ENCODE results near the gene KIF22.
"Not testable (repeated sequence)": the region's sequence is repeated elsewhere in the genome, so short reads cannot be mapped to it uniquely, and the experiment has no call there.

Gene KIF22

DNA sequence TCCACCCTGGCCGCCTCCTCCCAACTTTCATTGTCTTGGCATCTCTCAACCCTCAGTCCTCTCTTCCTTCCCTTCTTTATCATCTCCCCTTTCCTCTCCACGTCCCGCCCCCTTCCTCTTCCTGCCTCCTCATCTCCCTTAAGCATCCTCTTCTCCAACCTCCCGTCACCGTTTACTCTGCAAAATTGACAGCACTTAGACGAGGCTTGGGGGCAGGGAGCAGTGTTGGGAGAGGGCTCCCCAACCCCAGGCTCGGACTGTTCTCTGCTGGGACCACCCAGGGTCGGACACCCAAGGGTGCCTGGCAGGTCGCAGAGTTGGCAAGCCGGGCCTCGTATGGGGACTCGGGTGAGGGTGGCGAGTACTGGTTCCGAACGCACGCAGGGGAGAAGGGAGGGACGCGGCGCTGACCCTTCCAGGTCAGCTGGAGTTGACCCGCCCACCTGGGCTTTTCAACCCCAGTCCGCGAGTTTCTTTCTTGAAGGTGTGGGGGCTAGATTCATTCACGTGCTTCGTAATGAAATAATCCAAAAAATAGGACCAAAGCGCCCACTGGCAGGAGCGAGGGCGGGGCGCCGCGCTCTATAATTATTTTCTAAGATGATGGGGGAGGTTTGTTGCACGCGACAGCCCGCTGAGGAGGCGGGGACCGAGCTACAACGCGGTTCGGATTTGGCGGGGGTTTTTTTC is 24.6 kb downstream of the KIF22 start:
- DNase-seq (ENCODE audit: low spot score) = no peak

DNA sequence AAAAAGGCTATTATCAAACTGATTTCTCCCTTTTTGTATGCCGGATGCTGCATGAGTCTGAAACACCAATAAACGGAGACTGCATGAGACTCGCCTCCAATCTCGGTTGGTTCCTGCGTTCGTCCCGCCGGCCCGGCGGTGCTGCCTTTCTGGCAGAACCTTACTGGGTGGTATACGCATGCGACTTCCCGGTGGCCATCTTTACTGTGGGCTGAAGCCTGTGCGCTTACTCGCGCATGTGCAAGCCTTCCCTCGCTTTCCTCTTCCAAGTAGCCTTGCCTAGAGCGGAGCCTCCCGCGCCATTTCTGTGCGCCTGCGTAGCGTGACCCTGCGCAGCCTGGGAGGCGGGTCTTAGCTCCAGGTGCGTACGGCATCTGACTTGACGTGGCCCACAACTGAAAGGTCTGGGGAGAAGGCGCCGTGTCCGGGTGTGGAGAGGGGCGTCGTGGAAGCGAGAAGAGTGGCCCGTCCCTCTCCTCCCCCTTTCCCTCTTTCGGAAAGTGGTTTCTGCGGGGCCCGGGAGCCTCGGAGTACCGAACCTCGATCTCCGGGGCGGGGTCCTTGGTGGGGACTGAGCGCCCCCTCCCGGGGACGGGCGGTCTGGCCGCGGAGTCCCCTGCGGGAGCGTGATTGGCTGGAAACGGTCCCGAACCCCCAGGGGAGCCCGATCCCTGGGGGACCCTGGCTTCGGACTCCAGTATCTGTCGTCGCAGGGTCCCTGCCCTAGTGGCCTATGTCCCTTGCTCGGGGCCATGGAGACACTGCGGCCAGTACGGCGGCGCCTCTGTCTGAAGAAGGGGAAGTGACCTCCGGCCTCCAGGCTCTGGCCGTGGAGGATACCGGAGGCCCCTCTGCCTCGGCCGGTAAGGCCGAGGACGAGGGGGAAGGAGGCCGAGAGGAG is 25.5 kb downstream of the KIF22 start, which contains the start of gene PAGR1:
Gene PAGR1, plus strand, starts transcription at position 360 of the 901 bp plus-strand sequence. Its CDS starts 374 bp downstream, at position 734.
- peak; percentile 96 for DNase-seq (ENCODE audit: low spot score)

DNA sequence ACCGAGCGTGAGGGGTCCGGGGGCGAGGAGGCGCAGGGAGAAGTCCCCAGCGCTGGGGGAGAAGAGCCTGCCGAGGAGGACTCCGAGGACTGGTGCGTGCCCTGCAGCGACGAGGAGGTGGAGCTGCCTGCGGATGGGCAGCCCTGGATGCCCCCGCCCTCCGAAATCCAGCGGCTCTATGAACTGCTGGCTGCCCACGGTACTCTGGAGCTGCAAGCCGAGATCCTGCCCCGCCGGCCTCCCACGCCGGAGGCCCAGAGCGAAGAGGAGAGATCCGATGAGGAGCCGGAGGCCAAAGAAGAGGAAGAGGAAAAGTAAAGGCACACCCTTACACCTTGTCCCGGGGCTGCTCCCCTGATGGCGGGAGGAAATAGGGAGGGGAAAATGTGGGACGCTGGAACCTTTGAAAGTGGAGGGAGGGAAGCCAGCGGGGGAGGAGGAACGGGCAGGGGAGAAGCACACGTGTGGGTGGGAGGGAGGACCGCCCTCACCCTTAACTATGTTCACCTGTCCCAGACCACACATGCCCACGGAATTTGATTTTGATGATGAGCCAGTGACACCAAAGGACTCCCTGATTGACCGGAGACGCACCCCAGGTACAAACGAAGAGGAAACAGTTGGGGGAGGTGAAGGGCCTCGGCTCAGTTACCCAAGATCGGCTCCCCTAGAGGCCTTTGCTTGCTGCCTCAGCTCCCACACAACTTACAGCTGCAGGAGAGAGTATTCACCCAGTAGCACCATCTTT is 26.3 kb downstream of the KIF22 start:
- DNase-seq (ENCODE audit: low spot score) = peak; percentile 59

DNA sequence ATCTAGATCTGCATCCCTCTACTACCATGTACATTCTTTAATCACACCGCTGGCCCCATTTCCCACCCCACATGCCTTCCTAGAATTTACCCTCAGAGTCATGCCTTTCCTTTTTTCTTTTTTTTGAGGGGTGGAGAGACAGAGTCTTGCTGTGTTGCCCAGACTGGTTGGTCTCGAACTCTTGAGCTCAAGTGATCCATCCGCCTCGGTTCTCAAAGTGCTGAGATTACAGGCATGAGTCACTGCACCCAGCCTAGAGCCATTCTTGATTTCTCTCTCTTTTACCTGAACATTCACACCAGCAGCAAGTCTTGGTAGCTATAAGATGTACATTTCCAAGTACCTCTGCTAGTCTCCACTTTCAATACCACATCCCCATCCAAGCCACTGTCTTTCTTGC is 27.5 kb downstream of the KIF22 start:
- no peak for DNase-seq (ENCODE audit: low spot score)

DNA sequence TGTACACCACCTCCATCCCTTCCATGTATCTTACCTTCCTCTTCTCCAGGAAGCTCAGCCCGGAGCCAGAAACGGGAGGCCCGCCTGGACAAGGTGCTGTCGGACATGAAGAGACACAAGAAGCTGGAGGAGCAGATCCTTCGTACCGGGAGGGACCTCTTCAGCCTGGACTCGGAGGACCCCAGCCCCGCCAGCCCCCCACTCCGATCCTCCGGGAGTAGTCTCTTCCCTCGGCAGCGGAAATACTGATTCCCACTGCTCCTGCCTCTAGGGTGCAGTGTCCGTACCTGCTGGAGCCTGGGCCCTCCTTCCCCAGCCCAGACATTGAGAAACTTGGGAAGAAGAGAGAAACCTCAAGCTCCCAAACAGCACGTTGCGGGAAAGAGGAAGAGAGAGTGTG is 29.0 kb downstream of the KIF22 start:
- DNase-seq (ENCODE audit: low spot score) = no peak

DNA sequence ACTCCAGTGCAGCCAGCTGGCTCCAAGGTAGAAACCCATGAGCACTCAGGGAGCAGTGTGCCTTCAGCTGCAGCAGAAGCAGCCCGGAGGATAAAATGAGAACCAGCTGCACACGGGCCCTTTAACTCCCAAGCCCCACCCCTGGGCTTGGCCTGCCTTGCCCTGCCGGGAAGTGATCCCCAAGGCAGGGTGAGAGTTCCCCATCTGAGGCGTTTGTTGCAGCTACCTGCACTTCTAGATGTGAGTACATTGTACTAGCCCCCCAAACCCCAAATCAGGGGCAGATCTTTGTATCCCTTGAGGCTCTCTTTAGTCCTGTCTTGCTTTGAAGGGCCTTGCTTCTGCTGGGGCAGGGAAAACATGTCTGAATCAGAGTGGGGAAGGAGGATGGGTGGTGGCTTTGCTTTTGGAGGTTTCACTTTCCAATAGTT is 29.7 kb downstream of the KIF22 start, which contains the start of gene MVP:
Gene MVP, plus strand, starts transcription at position 192 of the 431 bp plus-strand sequence. CDS start 10,088 bp downstream, outside the sequence.
- DNase-seq (ENCODE audit: low spot score) = peak; percentile 79

DNA sequence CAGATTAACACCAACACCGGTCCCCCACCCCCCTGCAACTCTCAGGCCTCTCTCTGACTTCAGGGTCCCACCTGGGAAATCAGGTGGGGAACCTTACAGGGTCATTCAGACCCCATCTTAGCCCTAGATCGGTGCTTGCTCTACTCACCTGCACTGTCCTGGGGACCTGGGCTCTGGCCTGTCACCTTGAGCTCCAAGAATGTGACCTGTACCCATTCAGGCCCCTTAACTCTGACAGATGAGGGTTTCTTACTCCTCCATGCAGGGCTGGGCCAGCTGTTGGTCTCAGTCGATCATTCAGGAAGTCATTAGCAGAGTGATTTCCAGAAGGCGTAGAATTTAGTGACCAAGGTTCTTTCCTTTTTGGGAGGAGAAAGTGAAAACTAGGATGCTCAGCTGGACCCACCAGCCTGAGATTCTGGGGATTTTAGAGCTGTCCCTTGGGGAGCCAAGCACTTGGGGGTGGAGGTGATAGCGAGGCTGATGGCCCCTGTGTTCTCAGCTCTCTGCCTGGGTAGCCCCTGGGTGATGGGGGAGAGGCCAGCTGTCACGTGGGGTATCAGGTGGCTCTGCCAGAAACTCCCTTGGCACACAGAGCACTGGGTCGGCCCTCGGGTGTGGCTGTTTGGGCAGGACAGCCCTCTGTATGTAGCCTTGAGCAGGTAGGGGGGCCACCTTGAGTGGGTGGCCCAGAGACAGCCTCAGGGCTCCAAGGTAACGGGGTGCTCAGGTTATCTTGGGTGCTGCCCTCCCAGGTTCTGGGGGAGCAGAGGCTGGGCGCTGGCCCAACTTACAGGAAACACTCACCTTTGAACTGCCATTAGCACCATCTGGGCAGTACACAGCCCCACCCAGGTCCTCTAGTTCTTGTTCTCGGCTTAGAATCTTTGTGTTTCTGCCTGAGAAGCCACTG is 30.4 kb downstream of the KIF22 start:
- DNase-seq (ENCODE audit: low spot score) = no peak

DNA sequence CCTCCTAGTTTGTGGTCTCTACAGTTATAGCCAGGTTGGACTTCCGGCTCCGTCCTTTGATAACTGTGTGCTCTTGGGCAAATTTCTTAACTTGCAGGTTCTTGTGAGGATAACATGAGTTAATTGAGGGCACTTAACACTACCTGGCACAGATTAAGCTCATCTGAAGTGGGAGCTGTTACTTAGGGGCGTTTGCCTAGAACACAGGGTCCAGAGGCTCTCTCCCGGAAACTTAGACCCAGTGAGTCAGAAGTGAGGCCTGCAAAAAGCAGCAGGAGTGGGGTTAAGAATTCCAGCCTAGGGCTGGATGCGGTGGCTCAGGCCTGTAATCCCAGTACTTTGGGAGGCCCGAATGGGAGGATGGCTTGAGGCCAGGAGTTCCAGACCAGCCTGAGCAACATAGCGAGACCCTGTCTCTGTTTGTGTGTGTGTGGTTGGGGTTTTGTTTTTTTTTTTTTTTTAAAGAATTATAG is 31.1 kb downstream of the KIF22 start:
- DNase-seq (ENCODE audit: low spot score) = no peak

DNA sequence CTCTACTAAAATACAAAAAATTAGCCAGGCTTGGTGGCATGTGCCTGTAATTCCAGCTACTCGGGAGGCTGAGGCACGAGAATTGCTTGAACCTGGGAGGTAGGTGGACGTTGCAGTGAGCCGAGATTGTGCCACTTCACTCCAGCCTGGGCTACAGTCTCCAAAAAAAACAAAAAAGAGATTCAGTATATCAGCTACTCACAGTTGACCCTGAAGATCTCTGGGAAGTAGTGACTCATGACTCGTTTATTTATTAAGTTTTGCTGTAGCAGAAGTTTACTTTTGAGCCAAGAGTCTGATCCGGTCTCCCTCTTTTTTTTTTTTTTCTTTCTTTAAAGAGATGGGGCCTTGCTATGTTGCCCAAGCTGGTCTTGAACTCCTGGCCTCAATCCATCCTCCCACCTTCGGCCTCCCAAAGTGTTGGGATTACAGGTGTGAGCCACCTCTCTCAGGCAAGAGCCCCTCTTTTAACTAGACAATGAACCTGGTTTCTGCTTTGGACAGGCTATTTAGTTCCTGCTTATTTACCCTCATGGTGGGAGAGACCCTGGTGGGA is 34.1 kb downstream of the KIF22 start:
- DNase-seq (ENCODE audit: low spot score) = no peak

DNA sequence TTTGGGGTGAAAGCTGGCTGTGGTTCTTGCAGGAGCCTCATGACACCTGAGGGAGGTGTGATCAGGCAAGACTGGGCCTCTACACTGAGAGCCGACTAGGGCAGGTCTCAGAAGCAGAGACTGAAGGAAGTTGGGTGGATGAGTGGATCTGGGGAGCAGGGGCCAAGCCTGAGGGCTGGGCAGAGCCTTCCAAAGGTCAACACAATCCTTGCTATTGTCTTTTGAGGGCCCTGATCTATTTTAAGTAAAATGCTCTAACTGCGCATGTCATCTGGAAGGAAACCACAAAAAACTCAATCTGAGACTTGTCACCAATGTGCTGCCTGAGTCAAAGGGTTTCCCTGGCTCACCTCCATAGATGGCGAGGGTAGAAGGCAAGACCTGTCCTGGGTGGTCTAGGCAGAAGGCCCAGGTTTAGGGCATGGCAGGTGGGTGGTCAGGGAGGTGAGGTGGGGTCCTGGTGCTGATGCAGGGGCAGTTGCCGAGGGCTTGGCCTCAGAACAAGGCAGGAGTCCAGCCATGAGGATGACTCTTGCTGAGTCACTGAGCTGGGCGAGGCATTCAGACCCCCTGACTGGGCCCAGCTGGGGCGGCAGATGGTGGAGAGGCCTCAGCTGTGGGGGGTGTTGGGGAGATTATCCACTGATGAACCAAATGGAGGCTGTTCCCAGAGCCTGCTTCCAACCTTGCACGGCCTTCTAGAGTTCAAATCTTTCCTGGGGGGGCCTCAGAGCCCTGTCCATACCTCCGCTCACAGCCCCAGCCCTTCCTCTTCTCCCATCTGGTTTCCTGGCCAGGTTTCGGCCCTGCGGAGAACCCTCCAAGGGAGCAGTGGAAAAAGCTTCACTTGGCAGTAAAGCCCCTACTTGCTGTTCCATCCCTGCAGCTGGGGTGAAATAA is 34.8 kb downstream of the KIF22 start:
- DNase-seq (ENCODE audit: low spot score) = no peak

DNA sequence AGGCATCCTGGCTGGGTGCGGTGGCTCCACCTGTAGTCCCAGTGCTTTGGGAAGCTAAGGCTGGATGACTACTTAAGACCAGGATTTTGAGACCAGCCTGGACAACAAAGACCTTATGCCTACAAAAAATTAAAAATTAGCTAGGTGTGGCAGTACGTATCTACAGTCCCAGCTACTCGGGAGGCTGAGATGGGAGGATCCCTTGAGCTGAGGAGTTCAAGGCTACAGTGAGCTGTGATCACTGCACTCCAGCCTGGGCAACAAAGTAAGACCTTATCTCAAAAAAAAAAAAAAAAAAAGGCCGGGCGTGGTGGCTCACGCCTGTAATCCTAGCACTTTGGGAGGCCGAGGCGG is 35.8 kb downstream of the KIF22 start:
- no peak for DNase-seq (ENCODE audit: low spot score)

DNA sequence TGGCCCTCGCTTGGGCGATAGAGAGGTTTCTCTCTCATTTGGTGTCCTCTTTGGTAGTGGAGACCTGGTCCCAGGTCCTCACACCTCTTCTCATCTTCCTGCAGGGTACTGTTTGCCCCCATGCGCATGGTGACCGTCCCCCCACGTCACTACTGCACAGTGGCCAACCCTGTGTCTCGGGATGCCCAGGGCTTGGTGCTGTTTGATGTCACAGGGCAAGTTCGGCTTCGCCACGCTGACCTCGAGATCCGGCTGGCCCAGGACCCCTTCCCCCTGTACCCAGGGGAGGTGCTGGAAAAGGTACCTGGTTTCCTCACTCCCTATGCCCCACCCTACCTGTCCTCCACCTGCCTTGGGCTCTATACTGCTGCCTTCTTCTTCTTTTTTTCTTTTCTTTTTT is 40.2 kb downstream of the KIF22 start:
- no peak for DNase-seq (ENCODE audit: low spot score)

DNA sequence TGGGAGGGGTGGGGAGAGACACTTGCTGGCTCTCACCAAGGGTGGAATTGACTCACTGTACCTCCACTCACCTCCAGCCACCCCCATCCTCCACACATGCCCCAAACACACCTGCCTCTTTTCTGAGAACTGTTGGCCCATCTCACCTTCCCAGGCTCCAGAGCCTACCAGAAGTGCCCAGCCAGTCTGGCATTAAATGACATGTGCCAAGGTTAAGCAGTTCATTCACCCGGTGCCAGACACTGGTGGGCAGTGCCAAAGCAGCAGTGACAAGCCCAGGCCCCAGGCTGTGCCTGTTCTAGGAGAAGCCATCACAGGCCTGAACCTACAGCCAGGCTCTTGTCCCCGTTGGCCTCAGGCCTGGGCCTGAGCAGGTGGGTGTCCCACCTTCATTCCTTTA is 40.9 kb downstream of the KIF22 start:
- DNase-seq (ENCODE audit: low spot score) = no peak

DNA sequence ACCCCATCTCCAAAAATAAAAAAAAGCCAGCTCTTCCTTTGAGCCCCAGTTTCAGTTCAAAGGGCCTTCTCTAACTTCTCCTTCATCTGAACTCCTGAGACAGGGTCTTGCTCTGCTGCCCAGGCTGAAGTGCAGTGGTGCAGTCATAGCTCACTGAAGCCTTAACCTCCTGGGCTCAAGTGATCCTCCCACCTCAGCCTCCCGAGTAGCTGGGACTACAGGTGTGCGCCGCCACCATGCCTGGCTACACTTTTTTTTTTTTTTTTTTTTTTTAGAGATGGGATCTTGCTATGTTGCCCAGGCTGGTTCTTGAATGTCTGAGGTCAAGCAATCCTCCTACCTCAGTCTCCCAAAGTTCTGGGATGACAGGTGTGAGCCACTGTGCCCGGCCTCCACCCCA is 42.7 kb downstream of the KIF22 start:
- not testable (repeated sequence) for DNase-seq (ENCODE audit: low spot score)

DNA sequence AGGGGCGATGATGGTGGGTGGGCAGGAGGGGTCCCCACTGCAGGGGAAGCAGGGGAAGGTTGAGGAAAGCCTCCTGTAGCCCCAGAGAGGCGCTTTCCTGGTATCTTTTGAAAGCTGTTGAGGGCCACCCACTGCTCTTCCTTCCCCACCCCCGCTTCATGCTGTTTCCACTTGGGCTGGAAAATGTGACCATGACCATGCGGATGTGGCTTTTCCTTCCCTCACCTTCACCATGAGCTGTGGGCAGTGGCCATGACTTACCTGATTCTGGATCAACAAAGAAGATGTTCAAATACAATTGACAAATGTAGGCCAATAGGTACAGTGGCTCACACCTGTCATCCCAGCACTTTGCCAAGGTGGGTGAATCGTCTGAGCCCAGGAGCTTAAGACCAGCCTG is 43.5 kb downstream of the KIF22 start:
- DNase-seq (ENCODE audit: low spot score) = no peak

DNA sequence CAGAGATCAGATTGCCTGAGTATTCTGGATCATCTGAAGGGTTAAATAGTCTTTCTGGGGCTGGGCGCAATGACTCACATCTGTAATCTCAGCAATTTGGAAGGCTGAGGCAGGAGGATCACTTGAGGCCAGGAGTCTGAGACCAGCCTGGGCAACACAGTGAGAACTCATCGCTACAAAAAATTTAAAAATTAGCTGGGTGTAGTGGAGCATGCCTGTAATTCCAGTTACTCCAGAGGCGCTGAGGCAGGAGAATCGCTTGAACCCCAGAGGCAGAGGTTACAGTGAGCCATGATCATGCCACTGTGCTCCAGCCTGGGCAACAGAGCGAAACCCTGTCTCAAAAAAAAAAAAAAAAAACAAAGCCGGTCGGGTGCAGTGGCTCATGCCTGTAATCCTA is 45.4 kb downstream of the KIF22 start:
- DNase-seq (ENCODE audit: low spot score) = no peak

DNA sequence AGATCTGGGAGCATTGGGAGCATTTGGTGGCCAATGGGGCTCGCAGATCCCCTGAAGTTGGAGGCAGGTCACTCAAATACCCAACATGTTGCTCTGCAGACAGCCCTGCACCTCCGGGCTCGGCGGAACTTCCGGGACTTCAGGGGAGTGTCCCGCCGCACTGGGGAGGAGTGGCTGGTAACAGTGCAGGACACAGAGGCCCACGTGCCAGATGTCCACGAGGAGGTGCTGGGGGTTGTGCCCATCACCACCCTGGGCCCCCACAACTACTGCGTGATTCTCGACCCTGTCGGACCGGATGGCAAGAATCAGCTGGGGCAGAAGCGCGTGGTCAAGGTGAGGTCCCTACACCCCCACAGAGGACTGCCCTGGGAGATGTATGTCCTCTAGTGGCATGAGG is 46.1 kb downstream of the KIF22 start:
- no peak for DNase-seq (ENCODE audit: low spot score)

DNA sequence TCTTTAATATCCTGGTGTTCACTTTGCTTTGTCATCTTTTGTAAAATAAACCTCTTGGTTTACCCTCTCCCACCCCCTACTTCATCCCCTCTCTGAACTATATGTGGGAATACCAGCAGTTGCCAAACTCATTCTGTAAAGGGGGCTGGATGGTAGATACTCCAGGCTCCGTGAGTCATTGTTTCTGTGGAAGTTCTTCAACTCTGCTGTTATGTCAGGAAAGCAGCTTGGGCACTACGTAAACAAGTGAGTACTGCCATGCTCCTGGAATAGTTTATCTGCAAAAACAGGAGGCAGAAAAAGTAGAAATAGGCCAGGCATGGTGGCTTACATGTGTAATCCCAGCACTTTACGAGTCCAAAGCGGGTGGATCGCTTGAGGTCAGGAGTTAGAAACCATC is 47.3 kb downstream of the KIF22 start:
- DNase-seq (ENCODE audit: low spot score) = no peak

DNA sequence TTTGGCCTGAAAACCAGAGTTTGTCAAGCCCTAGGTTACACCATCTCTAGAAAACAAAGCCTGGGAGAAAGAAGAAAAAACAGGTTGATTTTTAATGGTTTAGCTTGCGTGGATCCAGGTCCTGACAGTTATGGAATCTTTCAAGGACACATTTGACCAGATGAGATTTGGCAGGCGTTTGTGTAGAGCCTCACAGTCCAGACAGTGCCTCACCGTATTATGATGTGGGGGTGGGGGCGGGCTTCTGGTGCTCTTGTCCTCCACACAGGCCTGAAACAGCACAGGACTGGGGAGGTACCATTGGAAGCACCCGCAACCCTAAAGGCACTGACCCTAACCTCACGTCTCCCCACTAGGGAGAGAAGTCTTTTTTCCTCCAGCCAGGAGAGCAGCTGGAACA is 49.3 kb downstream of the KIF22 start:
- DNase-seq (ENCODE audit: low spot score) = no peak

DNA sequence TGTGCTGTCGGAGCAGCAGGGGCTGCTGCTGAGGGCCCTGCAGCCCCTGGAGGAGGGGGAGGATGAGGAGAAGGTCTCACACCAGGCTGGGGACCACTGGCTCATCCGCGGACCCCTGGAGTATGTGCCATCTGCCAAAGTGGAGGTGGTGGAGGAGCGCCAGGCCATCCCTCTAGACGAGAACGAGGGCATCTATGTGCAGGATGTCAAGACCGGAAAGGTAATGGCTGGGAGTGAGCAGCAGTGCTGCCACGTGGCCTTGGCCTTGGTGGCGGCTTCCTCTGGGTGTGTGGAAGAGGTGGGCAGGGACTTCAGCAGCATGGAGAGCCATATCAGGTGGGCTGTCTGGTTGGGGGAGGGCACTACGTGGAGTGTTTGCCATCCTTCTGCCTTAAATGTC is 49.7 kb downstream of the KIF22 start:
- no peak for DNase-seq (ENCODE audit: low spot score)
